ENCODE data around the gene ZSCAN30.

- no peak for TF ChIP-seq TAF1 (IDR thresholded peaks at IDR 0.05; ENCODE audit: borderline replicate concordance, insufficient read depth, low read length)
- no peak for TF ChIP-seq REST (IDR thresholded peaks at IDR 0.05; ENCODE audit: insufficient read depth in 1 of 2, low read depth in 2 of 2, low read length in 2 of 2)
Observed at GRCh38 chr18:35334821-35335220, 44.8 kb upstream of the ZSCAN30 start.

All from PFSK-1 (cell line).